ENCODE data around the gene ACTL10.
A peak's percentile ranks its signal among the peaks of the same experiment; 100 is the strongest.

Gene ACTL10

DNA sequence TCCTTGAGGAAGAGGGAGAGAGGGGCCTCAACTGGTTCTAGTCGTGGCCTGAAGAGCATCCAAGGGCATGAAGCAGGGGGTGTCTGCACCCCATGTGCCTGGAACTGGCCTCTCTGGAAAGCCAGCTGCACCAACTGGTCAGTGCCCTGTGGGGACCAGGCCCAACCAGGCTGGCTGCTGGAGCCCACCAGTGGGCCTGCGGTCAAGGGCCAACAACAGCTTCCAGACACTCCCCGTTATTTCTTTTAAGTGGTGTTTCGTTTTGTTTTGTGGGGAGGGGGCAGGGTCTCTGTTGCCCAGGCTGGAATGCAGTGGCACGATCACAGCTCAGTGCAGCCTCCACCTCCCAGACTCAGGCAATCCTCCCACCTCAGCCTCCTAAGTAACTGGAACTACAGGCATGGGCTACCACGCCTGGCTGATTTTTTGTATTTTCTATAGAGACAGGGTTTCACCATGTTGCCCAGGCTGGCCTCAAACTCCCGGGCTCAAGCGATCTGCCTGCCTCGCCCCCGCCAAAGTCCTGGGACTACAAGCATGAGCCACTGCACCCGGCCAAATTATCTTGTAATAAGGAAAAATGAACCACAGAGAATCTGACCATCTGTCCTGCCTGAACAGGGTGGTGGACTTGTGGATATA is 16.5 kb upstream of the ACTL10 start:
- DNase-seq = no peak

DNA sequence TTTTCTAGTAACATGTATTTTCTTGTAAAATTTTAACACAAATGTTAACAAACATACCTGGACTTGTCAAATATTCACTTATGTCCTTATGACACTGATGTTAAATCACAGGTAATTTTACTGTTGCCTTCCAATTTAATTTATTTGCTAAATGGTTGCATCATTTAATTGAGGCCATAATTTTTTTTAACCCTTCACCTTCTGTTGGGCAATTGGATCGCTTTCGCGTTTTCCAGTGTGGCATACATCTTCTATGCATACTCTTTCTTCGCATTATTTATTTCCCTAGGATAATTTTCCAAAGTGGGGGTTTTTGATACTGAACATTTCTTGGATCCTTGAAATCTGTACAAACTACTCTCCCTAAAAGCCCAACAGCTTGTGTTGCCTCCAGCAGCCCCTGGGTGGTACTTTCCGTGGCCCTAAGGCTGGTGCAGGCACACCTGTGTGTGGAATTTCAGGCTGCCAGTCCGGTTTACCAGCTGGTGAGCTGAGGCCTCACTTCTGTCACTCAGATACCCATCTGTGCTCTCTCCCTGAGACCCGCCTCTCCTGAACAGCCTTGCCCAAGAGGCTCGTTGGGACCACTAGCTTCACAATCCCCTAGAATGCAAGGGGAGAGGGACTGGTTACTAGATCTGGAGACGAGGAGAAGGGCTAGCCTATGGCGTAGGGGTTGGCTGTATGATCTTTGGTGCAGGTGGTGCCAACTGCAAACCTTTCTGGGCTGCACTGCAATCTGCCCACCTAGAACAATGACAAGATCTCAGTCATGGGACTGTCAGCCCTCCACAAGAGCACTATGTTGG is 15.8 kb upstream of the ACTL10 start:
- no peak for DNase-seq

DNA sequence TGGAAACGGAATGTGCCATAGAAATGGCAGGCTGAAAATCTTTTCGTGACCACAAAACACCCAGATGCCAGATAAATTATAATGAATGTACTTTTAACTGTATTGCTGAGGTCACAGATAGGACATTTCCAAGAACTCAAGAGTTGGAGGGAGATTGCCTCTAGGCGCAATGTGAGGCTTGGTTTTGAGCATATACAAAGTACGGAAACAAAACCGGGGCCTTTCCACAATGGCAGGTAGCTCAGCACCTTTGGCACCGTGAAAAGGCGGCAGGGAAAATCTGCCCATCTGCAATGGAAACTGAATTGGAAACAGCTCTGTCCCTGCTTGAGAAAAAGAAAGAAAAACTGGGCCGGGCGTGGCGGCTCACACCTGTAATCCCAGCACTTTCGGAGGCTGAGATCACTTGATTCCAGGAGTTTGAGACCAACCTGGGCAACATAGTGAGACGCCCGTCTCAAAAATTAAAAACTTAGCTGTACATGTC is 15.1 kb upstream of the ACTL10 start:
- DNase-seq = no peak

DNA sequence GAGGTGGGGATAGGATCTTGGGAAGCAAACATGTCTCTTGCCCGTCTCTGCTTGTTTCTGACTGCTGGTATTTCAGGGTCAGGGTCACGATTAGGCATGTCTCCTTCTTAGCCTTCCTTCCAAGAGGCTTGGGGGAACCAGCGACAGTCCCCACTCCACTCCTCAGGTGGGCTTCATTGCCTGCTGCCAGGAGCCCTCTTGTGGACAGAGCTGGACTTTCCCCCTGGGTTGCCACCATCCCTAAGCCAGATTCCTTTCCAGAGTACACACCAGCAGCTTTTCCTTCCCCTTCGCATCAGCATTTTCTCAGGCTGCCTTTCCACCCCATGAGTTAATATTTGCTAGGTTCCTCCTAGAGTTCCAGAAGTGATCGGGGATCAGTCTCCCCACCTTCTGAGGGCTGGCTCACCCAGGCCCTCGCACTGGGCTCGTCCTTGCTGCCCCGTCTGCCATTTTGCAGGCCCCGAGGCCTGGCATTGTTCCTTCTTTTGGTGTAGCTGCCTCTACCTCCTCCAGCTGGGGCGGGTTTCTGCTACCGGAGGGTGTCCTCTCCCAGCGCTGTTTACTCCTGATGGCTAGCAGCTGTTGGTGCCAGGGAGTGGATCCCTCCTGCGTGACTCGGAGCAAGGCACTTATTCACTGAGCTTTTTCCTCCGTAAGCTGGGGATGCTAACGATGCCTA is 13.4 kb upstream of the ACTL10 start:
- DNase-seq = peak; percentile 62

DNA sequence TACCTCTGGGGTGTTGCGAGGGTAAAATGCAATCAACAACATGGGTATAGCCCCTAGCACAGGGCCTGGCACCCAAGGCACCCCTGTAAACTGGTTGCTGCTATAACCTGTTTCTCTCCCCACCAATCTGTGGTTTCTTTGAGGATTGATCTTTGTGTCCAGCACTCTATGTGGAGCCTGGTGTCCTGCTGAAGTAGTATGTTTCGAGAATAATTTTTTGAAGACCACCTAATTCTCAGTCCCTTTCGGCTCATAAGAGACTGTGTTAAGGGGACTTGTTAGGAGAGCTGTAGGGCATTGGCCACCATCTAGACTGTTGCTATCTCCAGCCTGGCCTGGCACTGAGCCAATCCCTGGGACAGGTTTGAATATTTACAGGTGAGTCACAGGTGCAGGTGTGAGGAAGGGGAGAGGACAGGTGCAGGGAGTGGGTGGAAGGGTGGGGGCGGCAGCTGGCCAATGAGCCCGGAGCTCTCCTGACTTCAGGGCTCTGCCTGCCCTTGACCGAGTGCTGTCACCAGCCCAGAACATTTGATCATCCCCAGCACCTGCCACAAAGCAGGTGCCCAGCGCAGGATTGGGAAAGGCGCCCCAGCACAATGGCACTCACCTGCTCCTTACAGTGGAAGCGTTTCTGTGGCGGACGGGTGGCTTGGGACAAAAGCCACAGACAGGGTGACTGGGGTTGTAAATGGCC is 12.7 kb upstream of the ACTL10 start:
- DNase-seq = no peak

DNA sequence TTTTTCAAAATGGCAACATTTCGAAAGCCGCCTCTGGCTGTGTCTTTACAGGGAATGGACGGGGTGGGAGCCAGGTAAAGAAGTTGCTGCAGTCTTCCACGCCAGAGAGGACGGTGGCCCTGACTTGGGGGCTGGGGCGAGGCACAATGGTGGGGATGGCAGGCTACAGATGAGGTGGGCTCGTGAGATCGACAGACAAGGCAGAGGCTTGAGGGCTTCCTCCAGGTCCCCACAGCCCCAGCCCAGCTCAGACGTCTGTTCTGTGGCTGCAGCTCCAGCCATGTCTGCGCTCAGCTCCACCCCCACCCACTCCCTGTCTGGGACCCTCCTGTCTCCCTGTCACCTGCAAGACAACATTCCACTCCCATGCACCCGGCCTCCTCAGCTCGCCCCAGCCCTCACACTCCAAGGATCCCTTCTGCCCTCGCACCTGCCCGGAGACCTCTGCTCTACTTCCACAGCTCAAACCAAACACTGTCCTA is 12.0 kb upstream of the ACTL10 start:
- no peak for DNase-seq

DNA sequence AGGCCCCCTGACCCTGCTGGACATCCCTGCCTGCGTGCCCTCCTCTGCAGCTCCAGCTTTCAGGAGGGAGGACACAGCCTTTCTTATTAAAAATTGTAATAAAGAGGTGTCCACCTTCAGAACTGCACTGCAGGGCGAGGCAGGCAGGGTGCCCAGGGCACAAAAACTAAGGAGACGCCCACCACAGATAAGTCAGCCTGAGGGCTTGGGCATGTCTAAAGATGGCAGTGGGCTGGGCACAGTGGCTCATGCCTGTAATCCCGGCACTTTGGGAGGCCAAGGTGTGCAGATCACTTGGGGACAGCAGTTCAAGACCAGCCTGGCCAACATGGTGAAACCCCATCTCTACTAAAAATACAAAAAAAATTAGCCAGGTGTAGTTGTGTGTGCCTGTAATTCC is 11.6 kb upstream of the ACTL10 start:
- no peak for DNase-seq

DNA sequence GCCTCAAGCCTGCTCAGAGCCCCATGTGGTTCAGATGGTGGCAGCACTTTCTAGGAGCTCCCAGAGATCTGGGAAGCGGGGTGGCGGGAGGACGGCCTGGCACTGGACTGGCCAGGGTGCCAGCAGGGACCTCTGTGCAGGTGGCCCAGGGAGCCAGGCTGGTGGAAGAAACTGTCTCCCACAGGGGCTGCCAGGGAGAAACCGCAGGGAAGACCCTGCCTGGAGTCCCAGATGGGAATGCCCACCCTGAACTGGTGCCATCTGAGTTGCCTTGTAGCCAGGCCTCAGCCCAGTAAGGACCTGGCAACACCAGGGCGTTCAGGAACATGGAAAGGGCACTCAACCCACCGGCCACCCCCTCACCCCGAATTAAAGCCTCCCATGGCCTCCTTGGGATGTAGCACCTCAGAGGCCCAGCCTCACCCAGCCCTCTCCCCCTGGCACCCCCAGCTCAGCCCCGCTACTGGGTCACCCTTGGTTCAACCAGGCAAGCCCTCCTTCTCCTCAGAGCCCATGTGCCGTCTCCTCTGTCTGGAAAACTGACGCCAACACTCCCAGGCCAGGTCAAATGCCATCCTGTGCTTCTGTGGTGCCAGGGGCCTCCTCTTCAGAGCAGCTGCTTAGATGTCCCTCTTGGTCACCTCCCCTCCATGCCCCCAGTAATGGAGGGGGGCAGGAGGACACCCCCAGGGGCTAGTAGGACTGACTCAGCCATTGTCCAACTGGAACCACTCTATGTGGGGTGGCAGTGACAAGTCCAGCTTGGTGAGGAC is 10.5 kb upstream of the ACTL10 start:
- DNase-seq = no peak

DNA sequence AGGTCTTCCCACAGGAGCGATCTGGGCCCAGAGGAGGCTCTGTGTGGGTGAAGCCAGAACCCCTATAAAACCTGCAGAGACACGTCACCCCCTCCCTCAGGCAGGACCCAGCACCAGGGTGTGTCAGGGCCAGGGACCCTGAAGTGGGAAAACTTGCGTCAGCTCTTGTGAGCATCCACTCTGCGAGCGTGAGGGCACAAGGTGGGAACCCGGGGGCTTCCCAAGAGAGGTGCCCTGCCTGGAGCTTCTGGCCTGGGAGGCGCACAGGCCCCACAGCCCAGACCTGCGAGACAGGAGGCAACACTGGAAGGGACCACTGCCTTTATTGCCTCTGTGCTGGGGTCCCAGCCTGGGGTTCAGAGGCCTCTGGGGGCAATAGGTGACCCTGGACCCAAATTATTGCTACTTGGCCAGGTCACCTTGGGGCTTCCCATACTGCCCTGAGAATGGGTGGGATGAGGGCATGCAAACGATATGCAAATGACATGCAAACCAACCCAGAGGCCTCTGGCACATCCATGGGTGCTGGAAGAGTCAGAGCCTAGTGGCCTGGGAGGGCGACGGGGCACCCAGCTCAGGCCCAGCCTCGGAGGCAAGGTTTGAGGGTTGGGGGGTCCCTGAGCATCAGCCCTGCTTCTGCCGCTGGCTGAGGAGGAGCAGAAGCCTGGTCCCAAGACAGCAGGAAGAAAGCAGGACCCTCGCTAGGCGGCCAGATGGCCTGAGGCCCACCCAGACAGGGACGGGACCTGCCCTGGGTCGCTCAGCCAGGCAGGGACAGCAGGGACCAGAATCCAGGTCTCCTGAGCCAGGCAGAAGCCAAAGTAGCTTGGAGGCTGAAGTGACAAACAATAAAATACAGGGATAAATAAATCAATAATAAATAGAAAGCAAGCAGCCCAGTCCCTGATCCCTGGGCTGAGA is 9.7 kb upstream of the ACTL10 start:
- DNase-seq = no peak

DNA sequence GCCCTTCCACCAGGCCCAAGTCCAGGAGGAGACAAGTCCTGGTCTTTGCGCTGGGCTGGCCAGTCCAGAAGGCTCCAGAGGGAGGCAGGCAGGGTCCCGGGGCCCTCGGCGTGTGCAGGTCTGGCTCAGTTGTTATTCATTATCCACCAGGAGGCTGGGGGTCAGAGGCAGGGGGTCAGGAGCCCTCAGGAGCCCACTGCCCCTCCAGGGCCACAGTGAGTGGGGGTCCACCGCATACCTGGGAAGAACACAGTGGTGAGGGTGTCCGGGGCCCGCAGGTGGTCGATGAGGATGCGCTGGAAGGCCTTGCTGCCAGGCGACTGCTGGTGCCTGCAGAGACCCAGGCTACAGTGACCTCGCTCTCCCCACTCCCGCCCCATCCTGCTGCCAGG is 9.0 kb upstream of the ACTL10 start:
- no peak for DNase-seq

DNA sequence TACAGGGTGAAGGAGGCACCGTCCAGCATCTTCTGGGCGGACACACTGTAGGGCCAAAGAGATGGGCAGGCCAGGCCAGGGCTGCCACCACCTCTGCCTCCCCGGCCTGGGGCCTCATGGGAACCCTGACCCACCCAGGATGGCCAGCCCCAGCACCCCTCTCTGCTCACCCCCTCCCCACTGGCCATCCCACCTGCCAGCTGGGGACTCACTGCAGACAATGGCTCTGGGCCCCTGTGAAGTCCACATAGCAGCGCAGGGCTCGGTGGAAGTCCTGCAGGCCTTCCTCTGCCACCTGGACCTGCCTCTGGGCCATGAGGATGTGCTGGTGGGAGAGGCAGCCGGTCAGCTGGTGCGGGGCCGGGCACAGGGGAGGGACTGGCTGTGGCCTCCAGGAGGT is 8.2 kb upstream of the ACTL10 start:
- no peak for DNase-seq

DNA sequence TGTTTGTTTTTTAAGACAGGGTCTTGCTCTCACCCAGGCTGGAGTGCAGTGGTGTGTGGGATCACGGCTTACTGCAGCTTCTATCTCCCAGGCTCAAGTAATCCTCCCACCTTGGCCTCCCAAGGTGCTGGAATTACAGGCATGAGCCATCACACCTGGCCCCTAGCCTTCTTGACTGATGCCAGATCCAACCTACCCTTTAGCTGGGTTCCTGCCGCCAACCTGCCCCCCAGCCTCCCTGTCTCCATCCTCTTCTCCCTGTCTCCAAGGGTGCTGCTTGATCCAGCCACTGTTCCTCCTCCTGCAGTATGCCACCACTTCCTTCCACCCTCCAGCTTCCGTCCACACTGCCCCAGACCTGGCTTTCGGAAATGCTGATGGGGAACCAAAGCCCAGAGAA is 7.8 kb upstream of the ACTL10 start:
- DNase-seq = no peak

DNA sequence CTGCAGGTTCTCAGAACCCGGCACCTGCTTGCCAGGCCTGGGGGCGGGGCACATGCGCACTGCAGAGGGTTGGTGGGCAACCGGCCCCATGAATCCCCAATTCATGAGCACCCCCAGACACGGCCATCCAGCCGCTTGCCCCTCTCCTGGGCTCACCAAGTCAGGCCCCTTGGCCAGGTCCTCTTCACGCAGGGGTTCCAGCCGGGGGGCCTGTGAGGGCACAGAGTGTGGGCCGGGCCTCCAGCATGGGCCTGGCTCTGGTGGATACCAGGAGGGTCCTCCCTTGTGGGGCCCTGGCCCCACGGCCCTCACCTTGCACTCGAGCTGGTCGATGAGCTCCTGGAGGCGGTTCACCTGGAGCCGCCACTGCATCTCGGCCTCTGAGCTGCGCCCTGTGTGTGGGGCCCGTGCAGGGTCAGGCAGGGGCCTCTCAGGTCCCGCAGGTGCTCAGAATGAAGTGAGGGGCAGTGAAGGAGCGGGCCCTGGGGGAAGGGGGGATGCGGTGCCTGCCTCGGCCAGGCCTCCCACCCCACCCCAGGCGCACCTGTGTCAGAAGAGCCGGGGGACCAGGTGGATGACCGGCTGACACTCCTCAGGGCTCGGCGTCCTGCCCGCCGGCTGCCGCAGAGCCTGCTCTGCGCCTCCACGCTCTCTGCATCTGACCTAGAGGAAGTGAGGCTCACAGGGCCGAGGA is 7.3 kb upstream of the ACTL10 start:
- no peak for DNase-seq

DNA sequence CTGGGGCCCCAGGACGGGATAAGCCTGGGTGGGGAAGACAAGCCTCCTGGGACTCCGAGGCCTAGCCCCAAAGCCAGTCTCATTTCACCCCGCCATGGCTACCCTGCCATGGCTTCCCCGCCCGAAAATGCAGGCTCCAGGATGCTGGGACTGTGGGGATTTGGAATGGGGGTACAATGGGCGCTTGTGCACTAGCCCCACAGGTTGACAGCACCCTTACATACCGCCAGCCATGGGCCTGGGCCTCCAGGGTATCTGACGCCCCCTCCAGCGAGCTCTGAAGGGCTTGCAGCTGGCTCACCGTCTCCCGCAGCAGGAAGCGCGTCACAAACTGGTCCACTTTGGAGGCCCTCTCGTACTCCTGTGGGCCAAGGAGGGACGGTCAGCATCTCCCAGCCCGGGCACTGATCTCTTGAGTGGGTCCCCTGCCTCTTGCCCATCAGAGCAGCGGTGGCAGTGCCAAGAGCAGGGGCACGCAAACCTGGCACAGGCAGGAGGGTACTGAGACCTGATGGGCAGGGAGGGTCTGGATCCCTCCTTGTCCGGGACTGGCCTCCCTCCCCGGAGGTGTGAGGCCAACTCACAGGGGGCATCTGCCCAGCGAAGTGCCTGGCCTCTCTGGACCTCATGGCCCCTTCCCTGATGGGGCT is 6.6 kb upstream of the ACTL10 start:
- DNase-seq = no peak

DNA sequence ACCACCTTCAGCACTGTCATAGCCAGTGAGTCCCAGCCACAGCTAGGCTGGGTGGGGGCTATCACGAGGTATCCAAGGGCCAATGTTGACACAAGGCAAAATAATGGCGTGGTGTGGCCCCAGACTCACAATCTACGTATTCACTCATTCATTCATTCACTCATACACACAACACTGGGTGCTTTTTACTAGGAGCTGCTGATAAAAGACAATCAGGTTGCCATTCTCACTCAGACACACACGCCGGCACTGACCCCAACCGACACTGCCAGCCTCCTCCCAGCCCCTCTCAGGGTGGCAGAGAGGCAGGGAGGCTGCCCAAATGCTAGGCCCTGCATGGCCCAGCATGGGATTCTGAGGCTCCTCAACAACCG is 6.1 kb upstream of the ACTL10 start:
- no peak for DNase-seq

DNA sequence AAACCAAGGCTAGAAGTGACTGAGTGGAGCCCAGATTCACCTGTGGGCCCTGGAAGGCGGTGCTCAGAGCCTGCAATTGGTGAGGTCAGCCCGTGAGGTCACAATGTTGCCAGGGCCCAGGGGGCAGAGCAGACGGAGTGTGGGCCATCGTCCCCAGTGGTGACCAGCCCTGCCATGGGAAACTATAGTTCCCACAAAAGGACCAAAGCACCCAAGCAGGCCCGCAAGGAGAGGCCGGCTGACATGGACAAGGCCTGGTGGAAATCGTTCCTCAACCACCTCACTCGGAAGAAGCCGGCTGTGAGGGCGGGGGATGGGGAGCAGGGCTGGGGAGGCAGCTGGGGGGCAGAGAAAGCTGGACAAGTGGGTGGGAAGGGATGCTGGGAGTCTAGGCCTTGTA is 4.6 kb upstream of the ACTL10 start, which contains the start of gene C20orf144:
Gene C20orf144, plus strand, starts transcription at position 156 of the 400 bp plus-strand sequence. Its CDS starts 19 bp downstream, at position 175.
- DNase-seq = no peak

DNA sequence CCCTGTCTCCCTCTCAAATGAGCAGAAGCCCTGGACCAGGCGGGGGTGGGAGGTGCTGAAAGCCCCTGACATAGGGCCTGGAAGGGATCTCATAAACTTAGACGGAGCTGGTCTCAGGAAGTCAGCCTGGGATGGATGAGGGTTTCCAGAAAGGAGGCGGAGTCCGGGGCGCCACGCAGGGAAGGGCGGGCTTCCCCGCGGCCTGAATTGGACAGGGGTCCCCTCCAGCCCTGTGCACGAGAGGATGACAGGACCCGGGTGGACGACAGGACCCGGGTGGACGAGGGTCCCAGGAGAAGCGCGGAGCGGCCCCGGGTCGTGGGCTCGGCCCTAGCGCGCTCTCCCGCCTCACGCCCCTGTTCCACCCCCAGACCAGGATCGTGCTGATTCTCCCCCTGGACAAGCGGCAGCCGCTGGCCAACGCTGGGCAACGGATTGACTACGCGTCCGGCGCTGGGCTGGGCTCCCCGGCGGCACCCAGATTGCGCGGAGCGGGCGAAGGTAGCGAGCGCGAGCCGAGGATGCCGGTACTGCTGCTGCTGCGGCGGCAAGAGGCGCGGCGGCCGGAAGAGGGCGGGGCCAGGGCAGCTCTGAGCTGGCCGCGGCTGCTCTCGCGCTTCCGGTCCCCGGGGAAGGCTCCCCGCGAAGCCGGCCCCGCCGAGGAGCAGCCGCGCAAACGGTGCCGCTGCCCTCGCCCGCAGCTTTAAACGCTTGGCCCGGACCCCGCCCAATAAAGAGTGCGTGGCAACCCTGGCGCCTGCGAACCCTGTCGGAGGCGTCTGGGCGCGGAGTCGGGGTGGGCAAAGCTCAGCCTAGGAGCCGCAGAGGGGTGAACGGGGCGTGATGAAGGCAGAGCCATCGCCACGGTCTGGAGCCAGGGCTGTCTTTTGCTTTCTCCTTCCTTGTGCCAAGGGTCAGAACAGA is 3.3 kb upstream of the ACTL10 start:
- DNase-seq = peak; percentile 78

DNA sequence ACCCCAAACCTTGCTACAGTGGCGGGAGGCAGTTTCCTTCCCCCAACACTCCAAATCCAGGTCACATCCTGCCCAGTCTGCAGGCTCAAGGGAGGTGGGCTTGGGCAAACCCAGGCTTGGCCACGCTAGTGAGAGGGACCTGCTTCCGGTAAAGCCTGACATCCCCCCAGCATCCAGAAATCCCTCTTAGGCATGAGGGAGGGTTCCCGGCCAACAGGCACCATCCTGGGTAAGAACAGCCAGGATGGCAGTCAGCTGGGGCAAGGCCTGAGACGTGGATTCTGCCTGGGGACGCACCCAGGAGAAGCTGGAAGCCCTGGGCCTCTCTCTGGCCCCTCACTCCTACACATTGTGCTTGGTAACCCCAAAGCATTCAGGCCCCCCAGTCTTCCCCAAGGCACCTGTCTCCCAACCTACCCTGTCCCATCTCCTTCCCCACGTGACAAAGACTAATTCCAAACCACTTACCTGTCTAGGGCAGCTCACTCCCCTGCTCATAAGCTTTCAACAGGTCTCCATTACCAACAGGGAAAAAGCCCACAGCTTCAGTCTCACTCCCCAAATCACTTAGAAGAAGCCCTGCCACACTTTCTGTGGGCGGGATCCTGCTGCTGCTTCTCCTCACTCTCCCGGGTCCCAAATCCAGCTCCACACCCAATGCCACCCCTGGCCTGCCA is 2.5 kb upstream of the ACTL10 start:
- no peak for DNase-seq
